KOPT-K1 (cell line): ENCODE results near the gene ZDHHC17.

Source experiments
- H3K27ac ChIP-seq: fragments of 200-600 bp; sonication (generic); 2 replicates; pipeline ENCODE4 v1.5.1; 2016; ENCODE audit warnings: antibody characterized with exemption, mild to moderate bottlenecking, low read depth, low read length; ENCODE audit not compliant: poor library complexity, severe bottlenecking
- H3K36me3 ChIP-seq: fragments of 200-600 bp; sonication (generic); 2 replicates; pipeline ENCODE4 v1.5.1; 2017; ENCODE audit warnings: antibody characterized with exemption, mild to moderate bottlenecking, low read length, moderate library complexity; ENCODE audit not compliant: insufficient read depth
- H3K9me3 ChIP-seq: fragments of 200-600 bp; sonication (generic); 2 replicates; pipeline ENCODE4 v1.5.1; 2017; ENCODE audit warnings: antibody characterized with exemption, low read length, mild to moderate bottlenecking; ENCODE audit not compliant: insufficient read depth, poor library complexity, severe bottlenecking

ZDHHC17 gene

DNA sequence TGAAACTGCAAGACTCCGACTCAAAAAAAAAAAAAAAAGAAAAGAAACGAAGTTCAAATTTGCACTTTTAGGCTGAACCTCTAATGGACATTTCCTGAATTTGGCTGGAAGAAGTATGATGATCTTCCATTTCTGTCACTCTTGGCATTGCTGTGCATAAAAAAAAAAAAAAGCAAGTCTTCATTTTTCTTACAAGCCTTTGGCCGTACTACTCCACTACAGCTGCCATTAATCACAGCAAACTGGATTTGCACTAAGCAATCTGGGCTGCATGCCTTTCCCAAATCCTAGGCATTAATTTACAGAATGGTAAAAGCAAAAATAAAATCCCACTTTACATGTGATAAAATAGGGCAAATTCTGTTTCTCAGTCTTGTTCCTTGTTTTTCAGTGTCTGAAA lies 107.8 kb downstream of the ZDHHC17 start:
- H3K36me3 ChIP-seq, result no peaks in the 10 kb centered on the region
- H3K9me3 ChIP-seq, result no peaks in the 10 kb centered on the region
- no peak overlapping the region for H3K27ac ChIP-seq

DNA sequence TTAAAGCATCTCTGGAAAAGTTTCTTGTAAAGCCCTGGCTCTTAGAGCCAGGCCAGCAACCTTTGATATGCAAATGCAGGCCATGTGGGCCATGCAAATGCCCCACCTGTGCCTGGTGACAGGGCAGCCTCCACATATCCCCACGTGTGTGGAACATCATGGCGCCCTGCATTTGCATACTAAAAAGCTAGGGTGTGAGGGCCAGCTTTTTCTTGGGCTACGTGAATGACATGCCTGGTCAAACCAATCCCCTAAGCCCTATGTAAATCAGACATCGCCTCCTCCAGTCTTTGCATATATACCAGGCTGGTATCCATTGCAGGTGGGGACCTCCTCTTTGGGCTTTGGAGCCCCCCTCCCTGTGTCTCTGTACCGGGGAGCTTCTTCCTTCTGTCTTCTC lies 108.5 kb downstream of the ZDHHC17 start:
- Histone ChIP-seq H3K9me3 (no peaks in the 10 kb centered on the region), H3K36me3 (no peaks in the 10 kb centered on the region), H3K27ac (no peak overlapping the region)

DNA sequence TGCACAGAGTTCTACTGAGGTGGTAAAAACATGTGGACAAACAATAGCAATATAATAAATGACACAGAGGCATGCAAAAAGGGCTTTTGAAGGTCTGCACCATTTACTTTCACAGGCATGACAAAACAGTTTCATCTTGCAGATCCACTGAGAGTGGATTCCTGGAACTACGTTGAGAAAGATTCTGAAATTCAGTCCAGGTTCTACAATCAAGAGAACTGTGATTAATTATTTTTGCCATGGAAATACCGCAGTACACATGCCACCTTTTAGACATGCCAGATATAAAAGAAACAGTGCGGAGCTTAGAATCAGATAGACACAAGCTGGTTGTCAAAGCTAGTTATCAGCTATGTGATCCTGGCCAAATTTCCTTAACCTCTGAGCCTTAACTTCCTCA lies 110.1 kb downstream of the ZDHHC17 start:
- Histone ChIP-seq H3K27ac (no peak overlapping the region), H3K36me3 (no peaks in the 10 kb centered on the region), H3K9me3 (no peaks in the 10 kb centered on the region)

DNA sequence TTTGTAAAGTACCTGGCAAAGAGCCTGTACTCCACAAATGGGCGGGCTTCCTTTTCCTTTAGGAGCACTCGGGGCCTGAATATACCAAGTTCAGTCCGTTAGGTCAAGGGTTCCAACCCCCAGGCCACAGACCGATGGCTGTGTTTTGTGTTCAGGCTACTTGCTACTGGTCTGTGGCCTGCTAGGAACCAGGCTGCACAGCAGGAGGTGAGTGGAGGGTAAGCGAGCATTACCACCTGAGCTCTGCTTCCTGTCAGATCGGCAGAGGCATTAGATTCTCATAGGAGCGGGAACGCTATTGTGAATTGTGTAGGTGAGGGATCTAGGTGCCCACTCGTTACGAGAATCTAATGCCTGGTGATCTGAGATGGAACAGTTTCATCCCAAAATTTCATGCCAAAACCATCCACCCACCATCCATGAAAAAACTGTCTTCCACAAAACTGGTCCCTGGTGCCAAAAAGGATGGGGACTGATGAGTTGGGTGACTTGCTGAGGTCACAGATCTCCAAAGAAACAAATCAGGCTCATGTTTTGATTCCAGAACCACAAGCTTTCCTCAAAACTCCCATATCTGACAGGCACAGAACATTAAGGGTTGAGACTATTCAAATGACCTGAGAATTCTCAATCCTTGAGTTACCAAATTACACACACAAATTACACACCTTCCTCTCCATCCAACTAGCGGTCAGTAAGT lies 110.7 kb downstream of the ZDHHC17 start:
- no peaks in the 10 kb centered on the region for H3K36me3 ChIP-seq
- no peaks in the 10 kb centered on the region for H3K9me3 ChIP-seq
- H3K27ac ChIP-seq, result no peak overlapping the region

DNA sequence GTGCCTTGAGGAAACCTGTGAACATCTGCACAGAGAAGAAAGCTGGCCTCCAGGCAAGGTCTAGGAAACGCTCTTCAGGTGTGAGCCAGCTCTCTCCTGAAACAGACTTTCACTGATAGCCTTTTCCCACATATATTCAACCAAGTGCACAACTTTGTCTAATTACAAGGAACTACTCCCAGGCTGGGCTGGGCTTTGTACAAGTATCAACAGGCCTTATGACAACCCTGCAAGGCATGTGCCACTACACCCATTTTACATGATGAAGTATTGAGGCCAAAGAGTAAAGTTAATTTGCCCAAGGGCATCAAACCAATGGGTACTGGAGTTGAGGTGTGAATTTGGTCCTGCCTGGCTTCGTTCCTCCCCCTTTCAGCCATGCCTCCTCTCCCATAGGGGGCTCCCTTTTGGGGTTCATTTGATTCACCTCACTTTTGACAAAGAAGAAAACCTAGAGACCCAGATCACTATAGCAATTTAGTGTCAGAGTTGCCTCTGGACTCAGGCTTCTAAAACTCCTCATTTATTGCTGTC lies 112.8 kb downstream of the ZDHHC17 start:
- H3K36me3 ChIP-seq, result no peaks in the 10 kb centered on the region
- no peak overlapping the region for H3K27ac ChIP-seq
- H3K9me3 ChIP-seq, result no peaks in the 10 kb centered on the region

DNA sequence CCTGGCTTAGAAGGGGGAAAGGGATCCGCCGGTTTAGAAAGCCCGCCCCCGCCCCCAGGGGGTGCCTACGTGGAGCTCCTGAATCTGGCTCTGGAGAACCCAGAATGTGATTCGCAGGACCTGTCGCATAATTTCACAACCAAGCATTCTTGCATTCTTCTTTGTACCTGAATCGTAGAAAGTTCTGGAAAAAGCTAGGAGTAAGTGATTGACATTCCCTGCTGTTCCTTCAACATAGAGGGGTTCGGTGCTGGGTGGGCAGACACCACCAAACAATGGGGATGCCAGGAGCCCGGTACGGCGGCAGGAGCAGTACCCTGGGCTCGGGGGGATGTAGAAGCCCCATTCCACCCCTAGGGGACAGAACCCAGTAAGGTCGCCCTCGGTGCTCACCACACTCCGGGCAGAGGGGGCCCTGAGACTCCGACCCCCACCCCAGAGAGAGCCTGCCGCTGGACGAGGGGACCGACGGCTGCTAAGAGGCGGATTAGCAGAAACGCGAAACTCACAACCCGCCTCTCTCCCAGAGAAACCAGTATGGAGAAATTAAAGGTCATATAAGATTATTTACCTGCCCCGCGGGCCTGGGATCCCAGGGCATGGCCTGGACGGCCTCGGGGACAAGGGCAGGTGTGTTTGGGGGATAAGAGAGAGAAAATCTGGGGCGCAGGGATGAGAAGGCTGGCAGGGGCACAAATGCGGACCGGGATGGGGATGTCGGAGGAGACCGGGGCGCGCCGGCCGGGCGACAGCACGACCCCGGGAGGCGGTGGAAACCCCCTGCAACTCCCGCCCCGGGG lies 114.4 kb downstream of the ZDHHC17 start:
- Histone ChIP-seq H3K36me3 (no peaks in the 10 kb centered on the region), H3K9me3 (no peaks in the 10 kb centered on the region), H3K27ac (no peak overlapping the region)

DNA sequence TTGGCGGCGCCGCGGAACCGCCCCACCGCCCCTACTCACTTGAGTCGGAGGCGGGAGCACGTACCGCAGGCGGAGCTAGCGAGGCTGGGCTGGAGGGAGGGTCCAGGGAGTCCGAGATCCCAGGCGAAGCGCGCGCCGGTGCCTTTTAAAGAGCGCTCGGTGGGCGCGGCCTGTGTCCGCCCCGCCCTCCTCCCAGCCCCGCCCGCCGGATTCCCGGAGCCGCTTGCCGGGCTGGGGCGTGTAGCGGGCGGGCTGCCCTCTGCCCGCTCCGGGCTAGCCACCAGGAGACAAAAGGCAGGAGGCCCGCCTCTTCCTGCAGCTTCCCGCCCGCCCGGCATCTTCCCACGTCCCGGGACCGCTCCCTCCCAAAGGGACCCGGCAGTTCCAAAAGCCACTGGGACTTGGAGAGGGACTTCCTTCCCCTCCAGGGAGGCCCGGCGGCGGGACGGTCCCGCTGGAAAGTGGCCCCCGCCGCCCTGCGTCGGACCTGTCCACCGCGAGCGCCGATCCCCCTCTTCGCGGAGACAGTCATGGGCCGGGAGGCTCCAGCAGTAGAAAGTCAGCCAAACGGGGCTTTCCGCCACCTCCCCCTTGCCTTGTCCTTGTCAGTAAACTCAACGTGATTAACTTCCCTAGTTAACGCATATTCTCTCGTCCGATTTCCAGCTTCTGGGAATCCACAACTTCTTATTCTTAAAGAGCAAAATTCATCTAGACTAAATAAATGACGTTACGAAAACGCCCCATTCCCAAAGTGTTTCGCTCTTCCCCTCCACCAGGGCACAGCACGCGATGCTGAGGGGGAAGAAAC lies 115.2 kb downstream of the ZDHHC17 start, which contains the start of gene CSRP2:
Gene CSRP2 (minus strand): TSS at position 121 of the 811 bp plus-strand sequence. CDS start 12,759 bp downstream, outside the sequence.
- H3K9me3 ChIP-seq, result no peaks in the 10 kb centered on the region
- H3K36me3 ChIP-seq, result no peaks in the 10 kb centered on the region
- H3K27ac ChIP-seq, result no peak within 1 kb of the TSS

DNA sequence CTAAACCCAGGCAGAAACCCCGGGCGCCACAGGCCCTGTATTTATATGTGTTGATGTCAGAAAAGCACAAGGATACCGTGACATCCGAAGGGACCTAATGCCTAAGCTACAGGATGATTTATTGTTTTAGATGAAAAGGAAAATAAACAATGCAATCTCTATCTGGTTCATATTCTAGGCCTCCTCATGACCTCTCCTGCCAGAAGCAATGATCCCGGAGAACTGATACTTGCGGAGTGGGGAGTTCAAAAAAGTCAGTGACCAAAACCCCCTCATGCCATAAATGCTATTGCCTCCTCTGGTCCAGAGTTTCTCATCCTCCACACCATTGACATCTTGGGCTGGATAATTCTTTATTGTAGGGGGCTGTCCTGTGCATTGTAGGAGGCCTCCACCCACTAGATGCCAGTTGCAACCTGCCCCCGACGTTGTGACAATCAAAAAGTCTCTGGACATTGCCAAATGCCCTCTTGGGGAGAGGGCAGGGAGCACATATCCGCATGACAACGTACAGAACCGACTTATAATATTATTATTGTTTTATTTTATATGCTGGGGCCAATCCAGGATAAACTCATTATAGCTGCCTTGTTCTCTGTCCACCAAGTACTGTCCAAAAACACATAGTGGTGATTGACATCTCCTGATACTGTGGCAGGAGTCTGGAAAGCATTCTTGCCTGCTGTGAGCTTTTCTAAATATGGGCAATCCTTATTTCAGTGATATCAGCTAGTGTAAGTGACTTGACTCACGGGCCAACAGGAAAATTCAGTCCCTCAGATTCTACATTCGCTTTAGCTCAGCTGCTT lies 116.0 kb downstream of the ZDHHC17 start:
- H3K27ac ChIP-seq, result no peak overlapping the region
- H3K36me3 ChIP-seq, result no peaks in the 10 kb centered on the region
- no peaks in the 10 kb centered on the region for H3K9me3 ChIP-seq

DNA sequence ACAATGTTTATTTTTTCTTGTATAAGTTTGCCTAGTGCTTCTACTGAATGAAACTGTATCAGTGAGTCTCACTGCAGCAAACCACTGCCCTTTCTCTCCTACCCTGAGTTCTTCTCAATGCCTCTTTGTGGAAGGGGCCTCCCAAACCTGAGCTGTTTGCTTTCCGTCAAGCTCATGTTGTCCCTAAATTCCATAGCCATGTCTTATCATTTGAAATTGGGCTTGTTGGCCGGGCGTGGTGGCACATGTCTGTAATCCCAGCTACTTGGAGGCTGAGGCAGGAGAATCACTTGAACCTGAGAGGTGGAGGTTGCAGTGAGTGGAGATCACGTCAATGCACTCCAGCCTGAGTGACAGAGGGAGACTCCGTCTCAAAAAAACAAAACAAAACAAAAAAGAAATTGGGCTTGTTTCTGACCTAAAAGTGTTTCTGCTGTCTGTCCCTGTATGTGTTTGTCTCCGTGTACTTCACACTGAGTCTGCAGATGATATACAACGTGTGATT lies 116.7 kb downstream of the ZDHHC17 start:
- no peak overlapping the region for H3K27ac ChIP-seq
- H3K36me3 ChIP-seq, result no peaks in the 10 kb centered on the region
- no peaks in the 10 kb centered on the region for H3K9me3 ChIP-seq

DNA sequence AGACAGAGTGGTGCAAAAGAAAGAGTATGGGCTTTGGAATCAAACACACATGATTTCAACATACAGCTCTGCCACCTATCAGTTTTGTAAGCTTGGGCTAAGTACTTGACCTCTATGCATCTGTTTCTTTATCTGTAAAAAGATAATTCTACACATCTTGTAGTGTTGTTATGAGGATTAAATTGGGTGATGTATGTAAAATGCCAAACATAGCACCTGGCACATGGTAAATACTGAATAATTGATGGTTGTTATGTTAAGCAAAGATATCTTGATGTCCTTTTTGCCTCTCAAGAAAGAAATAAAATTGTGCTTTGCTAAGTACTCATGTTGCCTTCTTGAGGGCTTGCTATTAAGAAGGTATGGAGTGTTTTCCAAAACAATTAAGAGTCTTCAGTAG lies 117.2 kb downstream of the ZDHHC17 start:
- no peak overlapping the region for H3K27ac ChIP-seq
- H3K9me3 ChIP-seq, result no peaks in the 10 kb centered on the region
- H3K36me3 ChIP-seq, result no peaks in the 10 kb centered on the region

DNA sequence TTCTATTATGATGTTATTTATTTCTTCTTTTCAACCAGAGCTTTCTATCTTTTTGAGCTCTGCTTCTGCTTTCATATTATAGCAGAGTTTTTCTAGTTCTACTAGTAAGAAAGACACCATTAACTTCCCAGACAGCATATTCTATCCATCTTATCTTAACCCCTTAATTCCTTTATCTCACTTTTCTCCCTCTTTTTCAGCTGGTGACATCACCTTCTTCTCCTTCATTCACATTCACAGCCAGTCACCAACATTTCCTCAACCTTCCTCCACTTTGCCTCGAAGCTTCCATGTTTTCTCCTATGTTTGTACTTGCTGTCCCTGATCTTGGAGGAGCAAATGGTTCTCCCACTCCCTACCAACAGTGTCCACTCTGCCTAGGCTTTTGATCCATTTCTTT lies 118.5 kb downstream of the ZDHHC17 start:
- H3K36me3 ChIP-seq, result no peaks in the 10 kb centered on the region
- H3K27ac ChIP-seq, result no peak overlapping the region
- no peaks in the 10 kb centered on the region for H3K9me3 ChIP-seq

DNA sequence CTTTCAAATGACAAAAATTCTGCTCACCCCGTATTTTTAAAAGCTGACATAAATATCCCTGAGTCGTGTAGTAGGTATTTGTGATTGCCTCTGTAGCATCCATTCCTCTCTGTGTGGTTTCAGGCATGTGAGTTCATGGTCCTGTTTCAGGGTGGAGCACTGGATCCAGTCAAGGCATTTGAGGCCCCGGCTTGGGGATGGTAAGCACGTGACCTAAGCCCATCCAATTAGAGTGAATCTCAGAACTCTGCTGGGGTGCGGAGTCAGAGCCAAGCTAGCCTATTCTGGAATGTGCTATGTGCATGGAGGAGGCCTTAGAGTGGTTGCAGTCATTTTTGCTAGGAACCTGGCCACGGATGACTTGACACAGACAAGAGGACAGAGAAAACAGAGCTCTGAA lies 119.2 kb downstream of the ZDHHC17 start:
- H3K36me3 ChIP-seq, result no peaks in the 10 kb centered on the region
- no peaks in the 10 kb centered on the region for H3K9me3 ChIP-seq
- no peak overlapping the region for H3K27ac ChIP-seq

DNA sequence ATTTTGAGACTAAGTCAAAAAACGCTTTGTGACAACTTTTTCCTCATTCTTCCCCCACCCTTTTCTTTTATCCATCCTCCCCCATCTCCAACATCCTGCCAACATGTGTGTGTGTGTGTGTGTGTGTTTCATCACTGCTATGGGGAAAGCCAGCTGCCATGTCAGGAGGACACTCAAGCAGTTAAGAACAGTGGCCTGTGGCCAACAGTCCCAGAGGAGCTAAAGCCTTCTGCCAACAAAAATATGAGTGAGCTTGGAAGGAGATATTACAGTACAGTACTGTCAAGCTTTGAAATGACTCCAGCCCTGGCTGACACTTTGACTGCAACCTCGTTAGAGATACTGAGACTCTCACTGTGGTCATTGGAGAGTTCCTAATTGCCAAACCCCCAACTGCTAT lies 119.9 kb downstream of the ZDHHC17 start:
- H3K27ac ChIP-seq, result no peak overlapping the region
- no peaks in the 10 kb centered on the region for H3K36me3 ChIP-seq
- no peaks in the 10 kb centered on the region for H3K9me3 ChIP-seq

DNA sequence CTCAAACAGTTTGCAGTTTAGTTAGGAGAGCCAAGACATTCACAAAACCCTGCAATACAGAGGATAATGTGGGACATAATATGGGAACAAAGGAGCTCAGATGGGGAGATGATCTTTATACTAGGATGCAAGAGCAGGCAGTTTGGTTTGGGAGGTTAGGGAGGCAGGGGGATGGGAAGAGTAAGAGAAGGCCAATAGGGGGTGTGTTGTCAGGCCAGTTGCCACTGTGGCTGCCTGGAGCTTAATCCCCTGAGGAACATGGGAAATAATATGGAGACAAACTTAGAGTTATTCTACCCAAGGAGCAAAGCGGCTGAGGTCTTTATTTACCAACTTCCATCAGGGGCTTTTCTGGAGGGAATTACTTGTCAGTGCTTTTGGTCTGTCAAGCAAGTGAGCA lies 124.9 kb downstream of the ZDHHC17 start:
- no peaks in the 10 kb centered on the region for H3K36me3 ChIP-seq
- H3K27ac ChIP-seq, result no peak overlapping the region

More for the DNA sequence above, 124.9 kb downstream of the ZDHHC17 start:
- peaks cover under 1% of the 10 kb centered on the region for H3K9me3 ChIP-seq
